Renal cortical epithelial cell (primary cell): ENCODE results near the gene PDE5A. TPM values are rescaled to one million over a fixed set of nuclear protein-coding genes. Genes with fewer than 3 reads are reported as not detected.

Experiments used
- DNase-seq: peaks from one replicate; pipeline ENCODE4 v3.0.0-alpha.2; 2011; ENCODE audit warnings: low read depth
- total RNA-seq: library from RNA; depleted of rRNA; stranded (reverse); fragments of >200 nt; gene quantifications from 2 replicates; pipeline ENCODE4 v1.2.3, GENCODE V29; 2014

PDE5A gene
- total RNA-seq, 1 donor from 2014 or later = 7.6 TPM

DNA sequence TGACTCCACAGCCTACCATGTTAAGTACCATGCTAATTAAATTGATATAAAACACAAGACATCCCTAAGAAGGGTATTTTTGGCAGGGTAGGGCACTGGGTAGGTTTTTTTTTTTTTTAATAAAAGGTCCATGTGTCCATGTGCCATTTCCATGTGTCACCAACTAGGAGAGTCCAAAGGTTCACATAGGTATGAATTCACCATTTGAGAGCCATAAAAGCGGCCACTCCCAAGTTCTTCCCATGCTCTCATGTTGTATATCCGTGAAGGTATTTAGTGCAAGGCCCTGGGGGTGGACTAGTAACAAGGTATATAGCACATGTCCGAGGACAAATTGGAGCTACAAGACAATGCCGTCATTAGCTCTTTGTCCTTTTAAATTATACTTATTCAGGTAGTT is 107.3 kb downstream of the PDE5A start:
- DNase-seq = no peak

DNA sequence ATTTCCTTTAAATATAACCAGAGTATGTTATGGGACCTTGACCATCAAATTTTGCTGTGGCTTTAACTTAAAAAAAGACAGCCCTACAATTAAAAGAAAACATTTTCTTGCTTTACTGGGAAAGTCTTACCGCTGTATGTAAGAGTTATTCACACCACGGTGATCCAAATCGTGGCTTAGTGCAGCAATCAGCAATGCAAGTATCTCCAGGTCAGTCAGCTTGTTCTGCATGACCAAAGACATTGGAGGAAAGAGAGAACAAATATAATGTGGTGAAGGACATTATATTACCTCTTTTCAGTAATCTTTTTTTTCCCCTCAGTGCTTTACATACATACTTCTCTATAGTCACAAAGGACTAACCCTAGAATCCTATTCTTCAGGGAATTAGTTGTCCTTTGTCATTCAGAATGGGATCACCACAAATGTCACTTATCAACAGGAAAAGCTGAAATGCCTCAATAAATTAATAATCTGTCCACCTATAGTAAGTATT is 109.6 kb downstream of the PDE5A start:
- no peak for DNase-seq

GRCh38 chr4:119518230-119518892 is 110.2 kb downstream of the PDE5A start:
- DNase-seq = no peak

DNA sequence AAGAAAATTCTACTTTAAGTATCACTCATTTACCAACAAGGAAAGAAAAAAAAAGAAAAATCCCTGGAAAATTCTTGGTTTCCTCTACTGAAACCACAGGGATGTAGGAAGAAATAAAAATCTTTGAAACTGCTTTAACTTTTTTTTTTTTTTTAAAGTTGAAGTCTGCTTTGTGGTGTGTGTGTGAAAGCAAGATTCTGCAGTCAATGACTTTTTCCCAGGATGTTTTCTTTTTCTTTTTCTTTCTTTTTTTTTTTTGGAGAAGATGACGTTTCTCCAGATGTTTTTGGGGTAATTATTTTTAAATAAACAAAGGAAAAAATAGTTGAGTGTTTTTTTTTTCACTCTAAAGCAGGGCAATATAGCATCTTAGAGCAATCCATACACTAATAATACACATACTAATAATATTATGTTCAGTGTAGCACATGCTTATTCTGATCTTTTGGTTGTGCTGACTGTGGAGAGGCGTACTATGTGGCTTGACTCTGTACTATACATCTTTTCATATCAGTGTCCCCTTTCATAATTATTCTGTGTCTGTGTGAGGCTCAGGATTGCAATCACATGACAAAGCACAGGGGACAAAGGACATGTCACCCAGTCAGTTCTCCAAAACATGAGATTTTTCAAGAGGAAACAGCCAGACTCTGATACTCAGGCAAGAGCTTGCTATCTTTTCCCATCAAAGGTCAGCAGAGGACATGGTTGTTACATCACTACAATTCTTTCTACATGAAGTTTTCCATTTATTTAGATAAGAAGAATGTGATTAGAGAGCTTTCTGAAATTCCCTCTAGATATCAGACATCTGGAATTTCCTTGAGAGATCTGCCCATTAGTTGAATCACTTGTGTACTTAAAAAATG is 111.0 kb downstream of the PDE5A start:
- DNase-seq = no peak

GRCh38 chr4:119512398-119512797 is 116.2 kb downstream of the PDE5A start:
- no peak for DNase-seq

- DNase-seq = no peak
Measured at GRCh38 chr4:119510395-119511149, 118.0 kb downstream of the PDE5A start.

DNA sequence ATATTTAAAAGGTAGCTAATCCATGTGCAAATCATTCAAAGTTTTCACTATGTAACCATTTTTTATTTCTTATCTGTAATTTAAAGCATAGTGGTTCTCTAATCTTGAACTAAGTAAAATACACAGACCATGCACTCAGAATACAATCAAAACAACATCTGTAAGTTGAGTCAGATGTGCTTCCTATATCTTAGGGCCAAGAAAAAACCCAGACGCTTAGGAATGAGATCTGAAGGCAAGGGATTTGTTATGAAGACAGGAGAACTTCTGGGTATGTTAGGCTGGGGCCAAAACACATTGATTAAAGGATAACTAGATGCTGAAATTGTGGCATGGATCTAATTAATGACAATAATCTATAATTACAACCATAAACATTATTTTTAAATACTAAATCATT is 120.3 kb downstream of the PDE5A start:
- DNase-seq = no peak

DNA sequence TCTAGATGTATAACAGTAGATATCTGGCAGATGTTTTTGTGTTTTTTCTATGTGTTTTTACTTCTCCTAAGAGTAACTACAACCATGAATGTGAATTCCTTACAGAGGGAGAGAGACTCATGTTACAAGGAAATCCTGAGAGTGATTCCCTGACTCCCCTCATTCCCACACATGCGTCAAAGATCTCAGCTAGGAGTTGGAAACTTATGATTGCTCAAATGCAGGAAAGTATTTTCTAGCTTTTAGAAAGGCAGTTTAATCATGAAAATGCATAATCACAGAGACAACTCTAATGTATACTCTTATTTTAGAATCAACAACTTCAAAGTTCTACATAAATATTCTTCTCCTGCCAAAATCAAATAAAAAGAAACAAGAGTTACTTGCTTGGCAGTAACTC is 121.8 kb downstream of the PDE5A start:
- no peak for DNase-seq

DNA sequence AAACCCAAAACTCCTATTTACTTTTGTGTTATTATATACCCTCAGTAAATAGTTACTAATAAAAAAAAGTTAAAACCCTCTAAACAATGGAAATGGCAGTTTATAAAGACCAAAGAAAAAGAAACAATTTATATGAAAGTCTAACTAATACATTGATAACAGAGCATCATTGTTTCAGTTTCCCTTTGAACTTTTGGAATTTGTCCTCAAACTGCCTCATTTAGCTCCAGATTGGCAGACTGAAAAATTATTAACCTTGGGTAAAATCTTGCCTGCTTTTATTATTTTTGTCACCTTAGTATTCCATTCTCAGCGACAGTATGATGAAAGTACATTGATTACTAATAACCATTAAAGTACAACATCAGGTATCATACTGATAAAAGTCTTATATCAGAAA is 124.0 kb downstream of the PDE5A start:
- DNase-seq = no peak

- DNase-seq = no peak
Measured at GRCh38 chr4:119501740-119502139, 126.9 kb downstream of the PDE5A start.

DNA sequence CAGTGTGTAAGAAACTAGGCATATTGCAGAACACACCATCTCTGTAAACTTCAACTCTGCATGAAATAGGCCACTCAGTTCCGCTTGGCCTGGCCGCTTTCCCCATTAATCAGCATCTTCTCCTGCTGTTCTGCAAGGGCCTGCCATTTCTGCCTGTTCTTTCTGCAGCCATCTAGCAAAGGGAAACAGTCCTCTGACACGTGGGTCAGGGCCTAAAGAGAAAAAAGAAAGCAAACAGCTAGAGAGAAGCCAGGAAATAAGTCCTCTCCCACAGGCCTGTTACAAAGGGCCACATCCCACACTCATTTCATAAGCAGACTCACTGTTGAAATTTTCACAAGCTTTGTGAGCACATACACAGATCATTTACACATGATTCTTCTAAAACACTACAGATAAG is 130.1 kb downstream of the PDE5A start:
- peak; percentile 5 for DNase-seq

DNA sequence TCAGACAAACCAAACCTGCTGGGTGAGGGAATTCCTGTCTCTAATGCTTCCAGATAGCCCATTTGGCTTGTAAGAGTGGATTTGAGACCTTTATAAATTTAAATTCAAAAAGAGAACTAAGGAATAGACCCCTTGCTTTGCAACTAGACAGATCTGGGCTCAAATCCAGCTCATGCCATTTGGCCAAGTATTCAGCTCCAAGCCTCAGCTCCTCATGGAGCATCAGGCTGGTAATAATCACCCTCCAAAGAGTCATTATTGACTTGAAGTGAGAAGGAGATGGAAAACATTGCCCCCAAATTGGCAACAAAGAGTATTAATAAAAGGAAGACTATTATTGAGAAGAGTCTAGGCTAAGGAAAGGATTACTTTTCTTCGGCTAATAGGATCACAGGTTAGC is 134.7 kb downstream of the PDE5A start:
- DNase-seq = no peak

DNA sequence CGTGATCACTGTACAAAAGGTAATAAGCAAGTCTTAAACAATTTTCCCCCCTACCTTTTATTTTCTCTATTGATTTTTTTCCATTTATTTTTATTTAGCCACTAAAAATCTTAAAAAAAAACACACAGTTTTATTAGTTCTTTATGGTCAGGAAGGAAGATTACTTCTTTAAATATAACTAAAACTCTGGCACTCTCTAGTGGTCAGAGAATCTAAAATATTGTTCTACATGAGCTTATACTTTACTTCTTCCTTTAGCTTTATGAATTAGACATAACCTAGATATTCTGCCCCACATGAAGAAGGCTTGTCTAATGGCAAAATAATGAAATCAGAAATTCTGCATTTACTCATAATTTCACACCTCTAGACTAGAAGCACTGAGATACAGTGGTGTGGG is 135.2 kb downstream of the PDE5A start:
- DNase-seq = peak; percentile 35

- peak; percentile 42 for DNase-seq
Measured at GRCh38 chr4:119490335-119490734, 138.3 kb downstream of the PDE5A start.

- no peak for DNase-seq
Measured at GRCh38 chr4:119489305-119489704, 139.3 kb downstream of the PDE5A start.

DNA sequence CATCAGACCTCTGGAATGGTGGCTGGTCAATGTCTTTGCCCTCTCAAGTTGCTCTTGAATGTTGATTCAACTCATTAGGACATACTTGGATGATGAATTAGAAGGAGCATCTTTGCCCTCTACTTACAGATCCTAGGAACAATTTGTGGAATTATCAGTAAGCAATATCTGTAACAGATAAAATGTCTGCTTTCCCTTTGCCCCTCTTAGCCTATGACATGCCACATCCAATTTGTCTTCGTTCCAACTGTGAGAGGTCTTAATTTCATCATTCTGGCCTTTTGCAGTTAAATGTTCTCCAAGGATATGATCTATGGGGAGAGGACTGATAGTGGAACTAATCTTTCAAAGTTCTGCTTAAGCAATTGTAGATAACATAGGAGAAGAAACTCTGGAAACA is 148.3 kb downstream of the PDE5A start:
- DNase-seq = no peak

GRCh38 chr4:119479835-119480234 is 148.8 kb downstream of the PDE5A start:
- no peak for DNase-seq

DNA sequence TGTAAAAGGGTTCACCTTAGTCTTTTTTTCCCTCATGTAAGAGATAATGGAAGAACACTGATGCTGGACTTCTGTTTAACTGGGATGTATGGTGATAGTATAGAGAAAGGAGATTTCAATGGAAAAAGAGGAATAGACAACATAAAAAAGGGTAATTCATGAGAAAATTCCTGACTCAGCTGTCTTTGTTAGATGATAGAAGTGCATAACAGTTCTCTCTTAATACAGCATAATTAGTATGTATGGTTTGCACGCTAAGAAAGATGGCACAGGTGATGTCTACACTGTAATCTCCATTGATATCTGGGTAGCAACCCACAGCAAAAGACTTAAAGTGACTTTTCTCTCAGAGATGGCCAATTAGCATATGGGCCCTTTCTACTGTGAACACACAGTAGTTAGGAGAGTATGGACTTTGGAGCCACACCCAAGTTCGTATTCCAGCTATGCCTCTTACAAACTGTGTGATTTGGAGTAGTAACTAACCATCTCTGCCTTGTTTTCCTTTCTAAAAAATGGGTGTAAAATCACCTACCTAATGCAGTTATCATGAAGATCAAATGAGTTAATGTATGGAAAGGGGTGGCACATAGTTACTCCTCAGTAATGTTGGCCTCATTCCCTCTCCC is 149.3 kb downstream of the PDE5A start:
- no peak for DNase-seq

DNA sequence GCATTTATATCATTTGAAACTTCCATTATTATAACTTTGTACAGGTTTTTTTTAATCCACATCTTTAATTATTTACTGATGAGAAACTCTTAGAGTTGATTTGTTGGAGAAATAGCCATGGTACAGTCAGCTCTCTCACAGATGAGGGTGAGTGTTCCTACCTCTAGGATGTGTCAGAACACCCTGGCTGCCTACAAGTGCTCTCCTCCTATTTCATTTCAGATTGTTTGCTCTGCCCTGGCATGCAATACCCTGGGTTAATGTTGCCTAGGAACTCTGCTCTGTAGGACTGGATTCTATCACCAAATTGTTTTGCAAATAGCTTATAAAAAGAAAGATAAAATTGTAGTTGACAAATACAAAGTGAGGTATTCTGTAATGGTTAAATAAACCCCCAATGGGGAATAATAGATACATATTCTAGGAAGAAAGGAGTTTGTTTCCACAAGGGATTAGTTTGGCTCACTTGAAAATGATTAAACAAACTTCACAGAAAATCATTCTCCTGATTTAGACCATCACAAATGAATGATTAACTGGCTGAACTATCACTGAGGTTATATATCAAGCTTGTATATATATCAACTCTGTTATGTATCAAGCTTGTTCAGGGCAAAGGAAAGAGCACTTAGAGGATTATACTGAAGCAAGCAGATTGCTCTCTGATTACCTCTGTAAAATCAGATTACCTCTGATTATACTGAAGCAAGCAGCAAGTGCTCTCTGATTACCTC is 150.0 kb downstream of the PDE5A start:
- DNase-seq = peak; percentile 82

GRCh38 chr4:119477412-119478053 is 151.1 kb downstream of the PDE5A start:
- DNase-seq = peak; percentile 69

- no peak for DNase-seq
Measured at GRCh38 chr4:119471259-119471658, 157.3 kb downstream of the PDE5A start.
